Left renal cortex interstitium (tissue), 4 donors: ENCODE results near the gene IQCM. TPM values are rescaled to one million over a fixed set of nuclear protein-coding genes. Genes with fewer than 3 reads are reported as not detected.

Experiments
- DNase-seq, 4 donors: peaks; one replicate each; pipeline ENCODE4 v3.0.0-alpha.2; 2013; ENCODE audit warnings: low read depth in 4 of 4, low spot score in 2 of 4, missing footprints in 1 of 4
- polyA plus RNA-seq, 4 donors: library from polyadenylated mRNA; unstranded; fragments of 120-200 nt; gene quantifications; one replicate each; pipeline ENCODE4 v1.2.1, GENCODE V29; 2013; ENCODE audit not compliant: insufficient read length in 4 of 4

IQCM gene
- polyA plus RNA-seq: not detected

GRCh38 chr4:149815743-149816142 is at the start of gene IQCM:
TSS of gene IQCM (minus strand) at chr4:149815843. CDS start at chr4:149742691, 73,152 bp downstream.
- no peak for DNase-seq

- DNase-seq: no peak
These were observed 41.8 kb upstream of the IQCM start for GRCh38 chr4:149857446-149857845.

- DNase-seq: no peak
These were observed 30.1 kb upstream of the IQCM start for GRCh38 chr4:149845743-149846142.

- no peak for DNase-seq
These were observed 26.0 kb upstream of the IQCM start for GRCh38 chr4:149841686-149842085.

GRCh38 chr4:149838036-149838435 is 22.4 kb upstream of the IQCM start:
- no peak for DNase-seq

GRCh38 chr4:149836546-149836945 is 20.9 kb upstream of the IQCM start:
- DNase-seq: no peak

- DNase-seq: no peak
These were observed 19.6 kb upstream of the IQCM start for GRCh38 chr4:149835280-149835679.

- DNase-seq: no peak
These were observed 16.1 kb upstream of the IQCM start for GRCh38 chr4:149831656-149832208.

GRCh38 chr4:149830823-149831222 is 15.2 kb upstream of the IQCM start:
- no peak for DNase-seq

- no peak for DNase-seq
These were observed 9.7 kb upstream of the IQCM start for GRCh38 chr4:149825336-149825735.

- no peak for DNase-seq
These were observed 8.2 kb upstream of the IQCM start for GRCh38 chr4:149823769-149824221.

- no peak for DNase-seq
These were observed 14.2 kb downstream of the IQCM start for GRCh38 chr4:149801416-149801815.

- DNase-seq: no peak
These were observed 16.1 kb downstream of the IQCM start for GRCh38 chr4:149799546-149799945.

- DNase-seq: no peak
These were observed 19.3 kb downstream of the IQCM start for GRCh38 chr4:149796381-149796780.

GRCh38 chr4:149795256-149795655 is 20.4 kb downstream of the IQCM start:
- no peak for DNase-seq

- DNase-seq: no peak
These were observed 21.3 kb downstream of the IQCM start for GRCh38 chr4:149794352-149794751.

GRCh38 chr4:149793459-149793858 is 22.2 kb downstream of the IQCM start:
- DNase-seq: no peak

- no peak for DNase-seq
These were observed 23.8 kb downstream of the IQCM start for GRCh38 chr4:149791851-149792250.

GRCh38 chr4:149790172-149790907 is 25.3 kb downstream of the IQCM start:
- no peak for DNase-seq

- DNase-seq: no peak
These were observed 27.3 kb downstream of the IQCM start for GRCh38 chr4:149788300-149788699.

GRCh38 chr4:149785696-149786431 is 29.8 kb downstream of the IQCM start:
- DNase-seq: no peak

GRCh38 chr4:149784018-149784417 is 31.6 kb downstream of the IQCM start:
- no peak for DNase-seq
